Stomach (tissue), 9 donors: ENCODE data around the gene STK24. TPM values are rescaled to one million over a fixed set of nuclear protein-coding genes. Genes with fewer than 3 reads are reported as not detected.
"Not testable (repeated sequence)": the region's sequence is repeated elsewhere in the genome, so short reads cannot be mapped to it uniquely, and the experiment has no call there.

ENCODE experiments used
- DNase-seq, 2 donors: peaks; one replicate each; pipeline versions ENCODE4 v3.0.0 to v3.0.0-alpha.2; 2013 to 2019
- H3K27ac ChIP-seq, 5 donors: fragments of 200-600 bp in 4 of 5; sonication (generic) in 4 of 5; one replicate each; pipeline ENCODE4 v1.5.1; 2013 to 2019; ENCODE audit warnings: mild to moderate bottlenecking in 1 of 5, moderate library complexity in 1 of 5
- H3K27me3 ChIP-seq, 3 donors: fragments of 200-600 bp; sonication (generic); one replicate each; pipeline ENCODE4 v1.5.1; 2017 to 2019; ENCODE audit warnings: mixed run types in 1 of 3
- H3K36me3 ChIP-seq, 4 donors: fragments of 200-600 bp; sonication (generic); 1 replicate in 3 of 4; 2 replicates in 1 of 4; pipeline ENCODE4 v1.5.1; 2016 to 2019
- H3K4me1 ChIP-seq, 4 donors: fragments of 200-600 bp; sonication (generic); one replicate each; pipeline ENCODE4 v1.5.1; 2016 to 2019
- H3K4me3 ChIP-seq, 4 donors: fragments of 200-600 bp; sonication (generic) in 3 of 4; one replicate each; pipeline ENCODE4 v1.5.1; 2016 to 2019; ENCODE audit warnings: mild to moderate bottlenecking in 1 of 4
- H3K9me3 ChIP-seq, 4 donors: fragments of 200-600 bp; sonication (generic); one replicate each; pipeline ENCODE4 v1.5.1; 2016 to 2019
- CTCF ChIP-seq, 7 experiments: fragments of 450-650 bp in 4 of 7; fragments of 200-600 bp in 3 of 7; sonication (generic) in 3 of 7; IDR thresholded peaks; one replicate each; pipeline ENCODE4 v1.5.1; 2016 to 2019; ENCODE audit warnings: antibody characterized with exemption in 7 of 7, control low read depth in 2 of 7, mild to moderate bottlenecking in 1 of 7
- EP300 ChIP-seq: sonication (generic); formaldehyde crosslinking; IDR thresholded peaks from one replicate; pipeline ENCODE4 v1.6.1; 2017; ENCODE audit warnings: antibody characterized with exemption
- POLR2A ChIP-seq, 4 donors: fragments of 450-650 bp; IDR thresholded peaks; one replicate each; pipeline ENCODE4 v1.6.1; 2016; ENCODE audit warnings: antibody characterized with exemption in 4 of 4, control low read depth in 2 of 4, mild to moderate bottlenecking in 1 of 4, moderate library complexity in 1 of 4
- POLR2AphosphoS5 ChIP-seq, 3 donors: sonication (generic); formaldehyde crosslinking; IDR thresholded peaks; one replicate each; pipeline ENCODE4 v1.6.1; 2016; ENCODE audit warnings: antibody characterized with exemption in 3 of 3
- WGBS, 5 donors: extraction: QIAGEN DNeasy Blood & Tissue Kit in 3 of 5; methylation state at CpG; one replicate each; pipeline versions ENCODE4 v1.1.5 to v1.1.7; 2013 to 2018; 5-methylcytosine and 5-hydroxymethylcytosine counted together
- intact Hi-C: fragments of 100-400 bp; cut with DNase I; formaldehyde crosslinking; loops from one replicate; pipeline ENCODE4 v1.15.1; 2023; ENCODE audit warnings: low total_unique reads
- polyA plus RNA-seq, 3 donors: library from polyadenylated mRNA; stranded (reverse); fragments of 200-250 nt; gene quantifications; one replicate each; pipeline ENCODE4 v1.2.3, GENCODE V29; 2013
- total RNA-seq, 5 donors: library from RNA; depleted of rRNA; stranded (reverse); fragments of >200 nt; gene quantifications; one replicate each; pipeline versions ENCODE4 v1.1.0 to v1.2.3, GENCODE V29; 2014 to 2016
- donor health status: healthy with polysubstance abuse.
- donor health status: Bipolar disorder and iron deficiency.
- donor health status: healthy.

STK24 gene
- total and polyA plus RNA-seq, 8 donors = 33.0 to 139 (median 59.5) TPM

GRCh38 chr13:98619556-98619955, 42.6 kb upstream of the STK24 start:
- no peak for TF ChIP-seq EP300
- no peak for TF ChIP-seq POLR2A (IDR thresholded peaks at IDR 0.05)
- no peak for TF ChIP-seq POLR2AphosphoS5 (IDR thresholded peaks at IDR 0.05)
- 89 to 97% (median 92%) methylated on average over 3 of the region's 3 CpGs for WGBS, 5 donors
- H3K27ac ChIP-seq = no peak overlapping the region
- H3K4me1 ChIP-seq = peaks cover 0 to 3% (median 0%) of the 10 kb centered on the region in 4 donors
- no peaks in the 10 kb centered on the region for H3K27me3 ChIP-seq
- no peaks in the 10 kb centered on the region for H3K9me3 ChIP-seq
- no peak overlapping the region for H3K4me3 ChIP-seq
- intact Hi-C loops = no loop called here
- no peaks in the 10 kb centered on the region for H3K36me3 ChIP-seq
- no peak for DNase-seq

GRCh38 chr13:98615595-98615994, 38.7 kb upstream of the STK24 start:
- intact Hi-C loops = not testable (repeated sequence)
- 94 to 98% (median 97%) methylated on average over 2 of the region's 2 CpGs for WGBS, 5 donors

GRCh38 chr13:98613591-98613990, 36.7 kb upstream of the STK24 start:
- Histone ChIP-seq H3K36me3 (no peaks in the 10 kb centered on the region), H3K4me3 (no peak overlapping the region), H3K27ac (no peak overlapping the region), H3K27me3 (no peaks in the 10 kb centered on the region), H3K9me3 (no peaks in the 10 kb centered on the region), H3K4me1 (no peaks in the 10 kb centered on the region)
- intact Hi-C loops = no loop called here
- TF ChIP-seq CTCF (IDR thresholded peaks at IDR 0.05) (no peak), POLR2A (IDR thresholded peaks at IDR 0.05) (no peak), EP300 (no peak), POLR2AphosphoS5 (IDR thresholded peaks at IDR 0.05) (no peak)
- DNase-seq = no peak
- 89 to 100% (median 95%) methylated on average over 1 of the region's 1 CpG for WGBS, 5 donors

More at GRCh38 chr13:98615595-98615994, 38.7 kb upstream of the STK24 start:
- not testable (repeated sequence) for H3K36me3 ChIP-seq, H3K27ac ChIP-seq, DNase-seq, H3K4me1 ChIP-seq, H3K9me3 ChIP-seq, H3K4me3 ChIP-seq, H3K27me3 ChIP-seq

- 80 to 91% (median 88%) methylated on average over 5 of the region's 5 CpGs for WGBS, 5 donors
- intact Hi-C loops = no loop called here
- no peak overlapping the region for H3K27ac ChIP-seq
- no peak overlapping the region for H3K4me3 ChIP-seq
- no peak for DNase-seq
- H3K27me3 ChIP-seq = no peaks in the 10 kb centered on the region
- TF ChIP-seq EP300 (no peak), POLR2A (IDR thresholded peaks at IDR 0.05) (no peak), POLR2AphosphoS5 (IDR thresholded peaks at IDR 0.05) (no peak), CTCF (IDR thresholded peaks at IDR 0.05) (no peak)
- H3K36me3 ChIP-seq = no peaks in the 10 kb centered on the region
- H3K4me1 ChIP-seq = no peaks in the 10 kb centered on the region
- H3K9me3 ChIP-seq = no peaks in the 10 kb centered on the region
These were observed 32.8 kb upstream of the STK24 start for GRCh38 chr13:98609756-98610155.

- no peaks in the 10 kb centered on the region for H3K9me3 ChIP-seq
- 31 to 60% (median 35%) methylated on average over 5 of the region's 5 CpGs for WGBS, 5 donors
- H3K27me3 ChIP-seq = no peaks in the 10 kb centered on the region
- intact Hi-C loops = no loop called here
- no peaks in the 10 kb centered on the region for H3K36me3 ChIP-seq
- TF ChIP-seq POLR2AphosphoS5 (IDR thresholded peaks at IDR 0.05) (no peak), POLR2A (IDR thresholded peaks at IDR 0.05) (no peak), CTCF (IDR thresholded peaks at IDR 0.05) (no peak), EP300 (no peak)
- H3K4me3 ChIP-seq = no peak overlapping the region
- H3K27ac ChIP-seq = no peak overlapping the region
- peak in 1 of 2 donors; percentile 10 for DNase-seq
- no peaks in the 10 kb centered on the region for H3K4me1 ChIP-seq
These were observed 29.4 kb upstream of the STK24 start for GRCh38 chr13:98606296-98606695.
